Measurements from ENCODE around the gene ARFGEF2.
"Not testable (repeated sequence)": the region's sequence is repeated elsewhere in the genome, so short reads cannot be mapped to it uniquely, and the experiment has no call there.

Gene ARFGEF2

DNA sequence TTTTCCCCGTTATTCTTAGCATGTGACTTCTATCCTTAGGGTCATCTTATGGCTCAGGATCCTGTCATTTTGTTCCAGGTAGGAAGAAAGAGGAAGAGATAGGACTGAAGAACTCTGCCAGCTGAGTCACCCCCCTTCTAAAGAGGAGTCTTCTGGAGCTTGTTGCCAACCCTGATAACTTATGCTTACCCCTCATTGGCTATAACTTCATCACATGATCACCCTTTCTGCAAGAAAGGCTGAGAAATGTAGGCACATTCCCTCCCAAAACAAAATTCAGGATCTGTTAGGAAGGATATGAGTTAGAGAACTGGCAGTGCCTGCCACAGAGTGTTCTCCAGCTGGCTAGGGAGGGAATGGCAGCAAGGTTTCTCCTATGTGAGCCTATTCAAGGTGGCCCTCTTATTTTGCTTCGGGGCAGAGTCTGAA, 35.6 kb downstream of the ARFGEF2 start:
- DNase-seq = no peak

GRCh38 chr20:48957533-48957932, 36.0 kb downstream of the ARFGEF2 start:
- no peak for DNase-seq

- DNase-seq = no peak
Measured at GRCh38 chr20:48958743-48959142, 37.2 kb downstream of the ARFGEF2 start.

DNA sequence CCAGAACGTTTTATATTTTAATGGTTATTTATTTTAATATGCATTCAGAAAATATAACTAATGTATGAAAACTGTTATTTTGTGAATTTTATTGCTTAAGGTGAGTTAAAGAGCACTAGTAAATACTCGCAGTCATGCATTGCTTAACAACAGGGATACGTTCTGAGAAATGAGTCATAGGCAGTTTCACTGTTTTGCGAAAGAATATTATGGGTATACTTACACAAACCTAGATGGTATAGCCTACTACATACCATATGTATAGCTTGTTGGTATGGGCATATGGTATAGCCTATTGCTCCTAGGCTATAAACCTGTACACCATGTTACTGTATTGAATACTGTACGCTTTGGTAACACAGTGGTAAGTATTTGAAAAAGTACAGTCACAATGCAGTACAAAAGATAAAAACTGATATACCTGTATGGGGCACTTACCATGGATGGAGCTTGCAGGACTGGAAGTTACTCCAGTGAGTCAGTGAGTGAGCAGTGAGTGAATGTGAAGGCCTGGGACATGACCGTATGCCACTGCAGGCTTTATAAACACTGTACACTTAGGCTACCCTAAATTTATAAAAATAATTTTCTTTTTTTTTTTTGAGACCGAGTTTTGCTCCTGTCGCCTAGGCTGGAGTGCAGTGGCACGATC, 38.5 kb downstream of the ARFGEF2 start:
- no peak for DNase-seq

DNA sequence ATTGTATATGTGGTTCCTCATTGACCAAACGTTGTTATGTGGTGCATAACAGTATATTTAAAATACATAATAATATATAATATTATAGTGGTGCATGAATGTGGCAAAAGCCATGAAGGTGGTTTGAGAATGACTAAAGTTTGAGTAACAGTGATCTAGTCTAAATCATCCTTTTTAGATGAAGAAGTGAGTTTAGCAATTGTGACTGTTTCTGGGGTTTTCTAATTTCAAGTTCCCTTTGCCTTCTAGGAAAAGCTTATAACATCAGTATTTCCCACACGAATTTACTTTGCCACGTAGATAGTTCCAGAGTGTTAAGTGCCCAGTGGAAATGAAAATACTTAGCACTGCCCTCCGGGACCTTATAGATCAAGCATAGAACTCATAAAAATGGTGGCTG, 40.9 kb downstream of the ARFGEF2 start:
- DNase-seq = no peak

GRCh38 chr20:48962976-48963771, 41.7 kb downstream of the ARFGEF2 start:
- DNase-seq = no peak

GRCh38 chr20:48965189-48965910, 43.8 kb downstream of the ARFGEF2 start:
- DNase-seq = no peak

- DNase-seq = no peak
Measured at GRCh38 chr20:48970681-48971365, 49.3 kb downstream of the ARFGEF2 start.

DNA sequence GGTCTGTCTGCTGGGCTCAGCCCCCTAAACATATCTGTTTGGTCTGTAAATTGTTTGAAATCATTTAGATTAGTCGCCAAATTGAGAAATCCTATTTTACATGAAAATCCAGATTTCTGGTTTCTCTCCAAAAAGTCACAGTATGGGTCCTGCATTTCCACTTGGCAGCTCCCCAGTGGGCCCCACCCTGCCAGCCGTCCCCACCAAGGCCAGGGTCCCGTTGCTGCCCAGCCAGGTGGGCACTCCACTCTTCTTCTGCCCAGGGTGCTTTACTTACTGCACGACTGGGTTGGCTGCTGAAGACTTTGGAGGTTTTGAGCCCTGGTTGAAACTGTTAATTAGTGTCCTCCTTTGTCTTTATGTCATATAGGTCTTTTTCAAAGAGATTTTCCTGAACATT, 50.4 kb downstream of the ARFGEF2 start:
- no peak for DNase-seq

GRCh38 chr20:48972816-48973215, 51.3 kb downstream of the ARFGEF2 start:
- no peak for DNase-seq

GRCh38 chr20:48975955-48976354, 54.4 kb downstream of the ARFGEF2 start:
- DNase-seq = no peak

- DNase-seq = not testable (repeated sequence)
Measured at GRCh38 chr20:48979980-48980379, 58.5 kb downstream of the ARFGEF2 start.

DNA sequence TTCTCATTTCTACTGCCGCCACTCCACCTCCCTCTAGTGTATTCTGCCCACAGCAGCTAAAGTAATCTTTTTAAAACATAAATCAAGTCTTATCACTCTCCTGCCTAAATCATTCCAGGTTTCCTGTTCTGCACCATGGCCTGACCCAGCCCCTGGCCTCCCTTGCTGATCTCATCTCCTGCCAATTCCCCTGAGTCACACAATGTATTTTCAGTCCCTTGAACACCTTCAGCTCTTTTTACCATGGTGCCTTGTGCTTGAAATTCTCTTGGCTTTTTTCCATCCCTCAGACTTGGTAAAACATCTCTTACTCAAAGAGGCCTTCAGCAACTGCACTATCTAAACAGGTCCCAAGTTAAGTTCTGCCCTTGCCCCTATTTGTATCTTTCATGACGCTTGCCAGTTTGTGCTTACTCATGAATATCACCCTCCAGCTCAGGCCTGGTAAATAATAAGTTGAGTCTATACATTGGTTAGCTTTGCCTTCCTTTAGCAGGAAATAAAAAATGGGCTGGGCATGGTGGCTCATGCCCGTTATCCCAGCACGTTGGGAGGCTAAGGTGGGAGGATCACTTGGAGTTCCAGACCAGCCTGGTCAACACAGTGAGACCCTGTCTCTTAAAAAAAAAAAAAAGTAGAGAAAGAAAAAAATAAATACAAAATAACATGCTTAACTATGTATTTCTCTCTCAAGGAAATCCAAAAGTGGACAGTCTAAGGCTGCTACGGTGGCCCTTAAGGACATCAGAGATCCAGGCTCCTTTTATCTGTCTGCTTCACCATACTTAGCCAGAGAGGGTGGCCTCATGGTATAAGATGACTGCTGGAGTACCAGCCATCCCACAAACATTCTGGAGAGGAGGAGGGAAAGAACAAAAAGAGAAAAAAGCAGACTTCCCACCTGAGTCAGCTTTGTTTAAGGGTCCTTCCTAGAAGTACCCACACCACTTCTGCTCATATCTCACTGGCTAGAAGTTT, 62.2 kb downstream of the ARFGEF2 start:
- no peak for DNase-seq

GRCh38 chr20:48984575-48985219, 63.2 kb downstream of the ARFGEF2 start:
- no peak for DNase-seq

DNA sequence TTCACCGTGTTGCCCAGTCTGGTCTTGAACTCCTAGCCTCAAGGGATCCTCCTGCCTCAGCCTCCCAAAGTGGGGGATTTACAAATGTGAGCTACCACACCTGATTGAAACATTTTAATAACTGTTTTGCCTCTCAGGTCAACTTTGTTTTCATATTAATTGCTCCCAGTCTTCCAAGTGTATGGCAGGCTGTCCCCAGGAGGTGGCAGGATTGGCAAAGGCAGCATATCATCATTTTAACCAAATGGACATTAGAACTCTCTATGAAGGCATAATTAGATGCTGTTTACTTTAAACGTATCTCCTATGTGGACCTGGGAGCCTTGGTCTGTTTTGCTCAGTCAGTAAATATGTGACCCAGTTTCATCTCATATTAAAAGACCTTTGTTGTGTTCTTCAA, 65.4 kb downstream of the ARFGEF2 start:
- no peak for DNase-seq

DNA sequence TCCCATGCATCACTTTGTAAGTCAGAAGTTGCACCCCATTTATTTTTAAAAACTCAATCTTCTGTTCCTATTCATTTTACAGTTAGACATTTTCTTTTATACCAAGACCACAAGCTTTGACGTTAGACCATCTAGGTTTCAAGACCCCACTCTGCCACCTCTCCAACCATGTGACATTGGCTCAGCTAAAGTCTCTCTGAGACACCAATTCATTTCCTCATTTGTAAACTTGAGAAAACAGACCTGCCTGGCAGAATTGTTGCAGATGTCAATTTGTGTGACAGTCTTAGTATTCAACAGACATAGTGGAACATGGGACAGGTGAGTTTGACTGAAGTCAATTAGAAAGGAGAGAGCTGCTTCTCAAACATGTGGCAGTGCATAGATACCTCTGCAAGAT, 69.0 kb downstream of the ARFGEF2 start:
- DNase-seq = no peak

DNA sequence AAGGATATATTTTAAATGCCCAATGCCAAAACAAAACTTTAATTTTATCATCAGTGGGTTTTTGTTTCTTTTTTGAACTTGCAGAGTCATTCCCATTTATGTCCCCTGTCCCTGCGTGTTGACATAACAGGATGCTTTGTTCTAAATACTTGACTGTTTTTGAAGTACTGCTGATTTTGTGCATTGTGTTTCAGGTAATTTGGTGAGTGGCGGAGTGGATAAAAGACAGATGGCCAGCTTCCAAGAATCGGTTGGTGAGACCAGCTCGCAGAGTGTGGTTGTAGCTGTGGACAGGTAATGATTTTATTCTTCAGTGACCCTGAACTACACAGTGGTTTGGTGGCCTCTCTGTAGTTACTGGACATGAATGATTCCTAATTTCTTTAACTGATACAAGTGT, 74.1 kb downstream of the ARFGEF2 start:
- DNase-seq = no peak

GRCh38 chr20:48999890-49000870, 78.7 kb downstream of the ARFGEF2 start:
- DNase-seq = no peak

DNA sequence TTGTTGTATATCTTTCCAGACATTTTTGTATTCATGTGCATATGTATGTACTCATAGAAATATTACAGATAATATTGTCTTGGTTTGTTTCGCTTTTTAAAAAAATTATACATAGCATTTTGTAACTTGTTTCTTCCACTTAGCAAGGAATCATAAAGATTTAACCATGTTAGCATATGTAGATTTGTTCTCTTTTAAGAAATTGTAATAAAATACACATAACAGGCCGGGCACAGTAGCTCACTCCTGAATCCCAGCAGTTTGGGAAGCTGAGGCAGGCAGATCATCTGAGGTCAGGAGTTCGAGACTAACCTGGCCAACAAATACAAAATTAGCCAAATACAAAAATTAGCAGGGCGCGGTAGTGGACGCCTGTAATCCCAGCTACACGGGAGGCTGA, 80.2 kb downstream of the ARFGEF2 start:
- DNase-seq = no peak

GRCh38 chr20:49006446-49006980, 85.0 kb downstream of the ARFGEF2 start:
- DNase-seq = no peak

Measured in CD4-positive, alpha-beta T cell treated with Interleukin-6 for 4 hours (primary cell).